Osteocyte (in vitro differentiated cells): ENCODE data around the gene SLC45A1. TPM values are rescaled to one million over a fixed set of nuclear protein-coding genes. Genes with fewer than 3 reads are reported as not detected.

Source experiments
- DNase-seq: peaks from one replicate; pipeline ENCODE4 v3.0.0; 2021; ENCODE audit warnings: mixed read lengths; ENCODE audit not compliant: unreplicated experiment; ENCODE audit errors: extremely low spot score
- H3K27ac Mint-ChIP-seq: one replicate; pipeline ENCODE4 v1.8.0; 2021; ENCODE audit warnings: mild to moderate bottlenecking, mixed read lengths; ENCODE audit not compliant: unreplicated experiment
- H3K27me3 Mint-ChIP-seq: one replicate; pipeline ENCODE4 v1.8.0; 2021; ENCODE audit warnings: mixed read lengths; ENCODE audit not compliant: unreplicated experiment
- H3K36me3 Mint-ChIP-seq: one replicate; pipeline ENCODE4 v1.8.0; 2021; ENCODE audit warnings: mixed read lengths; ENCODE audit not compliant: unreplicated experiment
- H3K4me1 Mint-ChIP-seq: one replicate; pipeline ENCODE4 v1.8.0; 2021; ENCODE audit warnings: mixed read lengths; ENCODE audit not compliant: unreplicated experiment
- H3K4me3 Mint-ChIP-seq: one replicate; pipeline ENCODE4 v1.8.0; 2021; ENCODE audit warnings: mild to moderate bottlenecking, moderate library complexity, mixed read lengths; ENCODE audit not compliant: unreplicated experiment
- H3K9me3 Mint-ChIP-seq: one replicate; pipeline ENCODE4 v1.8.0; 2021; ENCODE audit warnings: mixed read lengths; ENCODE audit not compliant: unreplicated experiment
- total RNA-seq: library from RNA; stranded (reverse); gene quantifications from 2 replicates; pipeline ENCODE4 v1.2.1, GENCODE V29; 2021
- TF ChIP-seq, protein P1 (sequence below): fragments of 200-600 bp; sonication (generic); IDR thresholded peaks from 2 replicates; pipeline ENCODE4 v1.5.0; 2021; ENCODE audit warnings: antibody characterized with exemption, mild to moderate bottlenecking, moderate library complexity

Gene SLC45A1
- total RNA-seq, 1 donor from 2014 or later, result 3.2 TPM

DNA sequence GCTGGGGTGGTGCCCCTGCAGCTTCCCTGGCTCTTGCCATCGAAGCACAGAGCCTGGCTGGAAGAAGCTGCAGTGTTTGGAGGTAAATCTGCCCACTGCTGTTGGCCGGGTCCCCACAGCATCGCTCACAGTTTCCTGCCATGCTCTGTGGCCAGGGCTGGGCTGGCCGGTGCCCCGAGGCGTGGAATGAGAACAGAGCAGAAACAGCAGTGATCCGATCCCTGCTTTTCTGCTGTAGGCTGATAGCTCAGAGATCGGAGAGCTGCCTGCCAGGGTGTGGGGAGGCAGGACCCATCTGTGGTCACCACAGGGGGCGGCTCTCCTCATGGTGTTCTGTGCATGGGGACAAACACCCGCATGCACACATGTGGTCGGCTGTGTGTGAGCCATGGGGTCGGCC lies 11.5 kb downstream of the SLC45A1 start:
- H3K36me3 Mint-ChIP-seq, result no peaks in the 10 kb centered on the region
- H3K9me3 Mint-ChIP-seq, result no peaks in the 10 kb centered on the region
- TF ChIP-seq, protein P1, sequence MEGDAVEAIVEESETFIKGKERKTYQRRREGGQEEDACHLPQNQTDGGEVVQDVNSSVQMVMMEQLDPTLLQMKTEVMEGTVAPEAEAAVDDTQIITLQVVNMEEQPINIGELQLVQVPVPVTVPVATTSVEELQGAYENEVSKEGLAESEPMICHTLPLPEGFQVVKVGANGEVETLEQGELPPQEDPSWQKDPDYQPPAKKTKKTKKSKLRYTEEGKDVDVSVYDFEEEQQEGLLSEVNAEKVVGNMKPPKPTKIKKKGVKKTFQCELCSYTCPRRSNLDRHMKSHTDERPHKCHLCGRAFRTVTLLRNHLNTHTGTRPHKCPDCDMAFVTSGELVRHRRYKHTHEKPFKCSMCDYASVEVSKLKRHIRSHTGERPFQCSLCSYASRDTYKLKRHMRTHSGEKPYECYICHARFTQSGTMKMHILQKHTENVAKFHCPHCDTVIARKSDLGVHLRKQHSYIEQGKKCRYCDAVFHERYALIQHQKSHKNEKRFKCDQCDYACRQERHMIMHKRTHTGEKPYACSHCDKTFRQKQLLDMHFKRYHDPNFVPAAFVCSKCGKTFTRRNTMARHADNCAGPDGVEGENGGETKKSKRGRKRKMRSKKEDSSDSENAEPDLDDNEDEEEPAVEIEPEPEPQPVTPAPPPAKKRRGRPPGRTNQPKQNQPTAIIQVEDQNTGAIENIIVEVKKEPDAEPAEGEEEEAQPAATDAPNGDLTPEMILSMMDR, result no peak
- H3K27ac Mint-ChIP-seq, result peak overlapping the region; percentile 16
- peak overlapping the region; percentile 8 for H3K4me3 Mint-ChIP-seq
- H3K4me1 Mint-ChIP-seq, result peaks cover 11% of the 10 kb centered on the region
- no peak for DNase-seq
- no peaks in the 10 kb centered on the region for H3K27me3 Mint-ChIP-seq

DNA sequence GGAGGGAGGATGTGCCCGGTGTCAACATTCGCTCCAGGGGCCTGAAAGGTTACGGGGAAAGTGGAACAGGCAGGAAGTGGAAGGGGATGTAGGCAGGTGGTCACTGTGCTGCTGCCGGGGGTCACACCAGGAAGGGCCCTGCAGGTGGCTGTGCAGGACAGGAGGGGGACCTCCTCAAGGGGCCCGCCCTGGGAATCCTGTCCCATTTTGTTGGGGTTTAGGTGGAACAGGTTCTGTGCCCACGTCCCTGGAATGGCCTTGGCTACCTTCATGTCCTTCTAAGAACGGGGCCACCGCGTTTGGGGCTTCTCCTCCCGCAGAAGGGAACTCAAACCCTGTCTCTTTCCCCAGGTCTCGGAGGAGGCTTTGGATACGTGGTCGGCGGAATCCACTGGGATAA lies 11.9 kb downstream of the SLC45A1 start:
- no peaks in the 10 kb centered on the region for H3K27me3 Mint-ChIP-seq
- peak overlapping the region; percentile 8 for H3K4me3 Mint-ChIP-seq
- TF ChIP-seq, protein P1, result no peak
- no peaks in the 10 kb centered on the region for H3K9me3 Mint-ChIP-seq
- no peaks in the 10 kb centered on the region for H3K36me3 Mint-ChIP-seq
- H3K4me1 Mint-ChIP-seq, result peaks cover 11% of the 10 kb centered on the region
- no peak for DNase-seq
- H3K27ac Mint-ChIP-seq, result no peak overlapping the region

DNA sequence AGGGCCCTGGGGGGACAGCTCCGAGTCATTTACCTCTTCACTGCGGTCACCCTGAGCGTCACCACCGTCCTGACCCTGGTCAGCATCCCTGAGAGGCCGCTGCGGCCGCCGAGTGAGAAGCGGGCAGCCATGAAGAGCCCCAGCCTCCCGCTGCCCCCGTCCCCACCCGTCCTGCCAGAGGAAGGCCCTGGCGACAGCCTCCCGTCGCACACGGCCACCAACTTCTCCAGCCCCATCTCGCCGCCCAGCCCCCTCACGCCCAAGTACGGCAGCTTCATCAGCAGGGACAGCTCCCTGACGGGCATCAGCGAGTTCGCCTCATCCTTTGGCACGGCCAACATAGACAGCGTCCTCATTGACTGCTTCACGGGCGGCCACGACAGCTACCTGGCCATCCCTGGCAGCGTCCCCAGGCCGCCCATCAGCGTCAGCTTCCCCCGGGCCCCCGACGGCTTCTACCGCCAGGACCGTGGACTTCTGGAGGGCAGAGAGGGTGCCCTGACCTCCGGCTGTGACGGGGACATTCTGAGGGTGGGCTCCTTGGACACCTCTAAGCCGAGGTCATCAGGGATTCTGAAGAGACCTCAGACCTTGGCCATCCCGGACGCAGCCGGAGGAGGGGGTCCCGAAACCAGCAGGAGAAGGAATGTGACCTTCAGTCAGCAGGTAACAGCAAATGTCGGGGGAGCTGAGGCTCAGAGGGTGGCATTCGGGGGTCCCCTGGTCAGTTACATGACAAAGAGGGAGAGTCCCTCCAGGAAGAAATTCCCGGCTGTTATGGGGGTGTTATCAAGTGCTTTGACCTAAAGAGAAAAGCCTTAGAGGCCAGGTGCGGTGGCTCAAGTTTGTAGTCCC lies 12.6 kb downstream of the SLC45A1 start:
- Mint-ChIP-seq H3K36me3 (no peaks in the 10 kb centered on the region), H3K4me3 (no peak overlapping the region), H3K9me3 (no peaks in the 10 kb centered on the region), H3K27me3 (no peaks in the 10 kb centered on the region), H3K27ac (no peak overlapping the region), H3K4me1 (peaks cover 11% of the 10 kb centered on the region)
- TF ChIP-seq, protein P1, result no peak
- DNase-seq, result no peak

DNA sequence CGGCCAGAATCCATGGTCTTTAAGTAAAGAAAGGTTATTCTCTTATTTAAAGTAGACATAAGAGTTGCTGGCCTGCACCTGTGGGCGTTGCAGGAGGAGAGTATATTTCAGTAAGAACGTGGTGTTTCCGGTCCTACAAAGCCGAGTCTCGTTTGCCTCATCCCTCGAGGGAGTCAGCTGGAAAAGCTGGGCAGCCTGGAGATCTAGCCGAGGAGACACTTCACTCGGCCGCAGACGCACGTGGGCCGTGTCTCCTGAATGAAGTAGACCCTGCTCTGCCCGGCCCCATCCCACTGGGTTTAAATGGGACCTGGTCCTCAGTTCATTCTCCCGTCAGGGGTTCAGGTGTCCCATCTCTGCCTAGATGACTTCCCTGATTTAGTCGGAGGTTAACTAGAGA lies 14.9 kb downstream of the SLC45A1 start:
- Mint-ChIP-seq H3K9me3 (peaks cover 3% of the 10 kb centered on the region), H3K27me3 (no peaks in the 10 kb centered on the region), H3K36me3 (peaks cover 3% of the 10 kb centered on the region), H3K4me1 (peaks cover 11% of the 10 kb centered on the region), H3K4me3 (no peak overlapping the region), H3K27ac (no peak overlapping the region)
- TF ChIP-seq, protein P1, result no peak
- DNase-seq, result no peak

DNA sequence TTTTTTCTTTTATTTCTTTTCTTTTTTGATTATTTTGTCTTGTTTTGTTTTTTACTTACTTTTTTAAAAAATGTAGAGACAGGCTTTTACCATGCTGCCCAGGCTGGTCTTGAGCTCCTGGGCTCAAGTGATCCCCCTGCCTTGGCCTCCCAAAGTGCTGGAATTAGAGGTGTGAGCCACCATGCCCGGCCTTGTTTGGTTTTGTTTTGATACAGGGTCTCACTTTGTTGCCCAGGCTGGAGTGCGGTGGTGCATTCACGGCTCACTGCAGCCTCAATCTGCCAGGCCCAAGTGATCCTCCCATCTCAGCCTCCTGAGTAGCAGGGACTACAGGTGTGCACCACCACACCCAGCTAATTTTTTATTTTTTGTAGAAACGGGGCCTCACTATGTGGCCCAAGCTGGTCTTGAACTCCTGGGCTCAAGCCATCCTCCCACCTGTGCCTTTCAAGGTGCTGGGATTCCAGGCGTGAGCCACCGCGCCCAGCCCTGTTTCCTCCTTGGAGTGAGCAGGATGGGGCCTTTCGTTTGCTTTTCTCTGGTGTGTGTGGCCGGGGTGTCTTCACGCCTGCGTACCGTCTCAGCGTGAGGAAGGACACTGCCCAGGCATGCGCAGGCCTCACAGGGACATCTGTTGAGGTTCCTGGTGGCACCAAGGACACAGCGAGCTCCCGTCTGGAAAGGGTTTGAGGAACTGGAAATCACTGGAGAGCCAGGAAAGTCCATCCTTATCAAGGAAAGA lies 15.5 kb downstream of the SLC45A1 start:
- H3K4me3 Mint-ChIP-seq, result no peak overlapping the region
- peaks cover 3% of the 10 kb centered on the region for H3K9me3 Mint-ChIP-seq
- TF ChIP-seq, protein P1, result no peak

More for the DNA sequence above, 15.5 kb downstream of the SLC45A1 start:
- peaks cover 11% of the 10 kb centered on the region for H3K4me1 Mint-ChIP-seq
- H3K27me3 Mint-ChIP-seq, result no peaks in the 10 kb centered on the region
- H3K27ac Mint-ChIP-seq, result no peak overlapping the region
- DNase-seq, result no peak
- H3K36me3 Mint-ChIP-seq, result peaks cover 3% of the 10 kb centered on the region
